SK-N-SH treated with all-trans-retinoic acid at 6 μM for 48 hours (cell line): ENCODE results near the gene PTPRD.

Experiments used
- GLIS3 ChIP-seq: fragments of 250-450 bp; sonication (Bioruptor Pico); IDR thresholded peaks from 2 replicates; pipeline ENCODE4 v1.5.0; 2020; ENCODE audit warnings: mild to moderate bottlenecking, moderate library complexity
- ISL1 ChIP-seq: fragments of 250-450 bp; sonication (Bioruptor Pico); IDR thresholded peaks from 2 replicates; pipeline ENCODE4 v2.1.2; 2022; ENCODE audit warnings: mild to moderate bottlenecking, moderate library complexity
- PPARA ChIP-seq: fragments of 250-450 bp; sonication (Bioruptor Pico); IDR thresholded peaks from 2 replicates; pipeline ENCODE4 v1.5.0; 2020; ENCODE audit warnings: mild to moderate bottlenecking, borderline replicate concordance
- RARB ChIP-seq: fragments of 250-450 bp; sonication (Bioruptor Pico); IDR thresholded peaks from 2 replicates; pipeline ENCODE4 v1.8.0; 2021; ENCODE audit warnings: mild to moderate bottlenecking, moderate library complexity
- TOX ChIP-seq: fragments of 250-450 bp; sonication (Bioruptor Pico); IDR thresholded peaks from 2 replicates; pipeline ENCODE4 v1.8.0; 2021; ENCODE audit warnings: mild to moderate bottlenecking, moderate library complexity, borderline replicate concordance
- ZNF565 ChIP-seq: fragments of 450-650 bp; formaldehyde crosslinking; conservative IDR thresholded peaks from 2 replicates; pipeline ENCODE4 v1.5.0; 2020; ENCODE audit warnings: low read depth, mild to moderate bottlenecking, moderate library complexity
- TF ChIP-seq, protein P1 (sequence below): fragments of 250-450 bp; sonication (Bioruptor Pico); IDR thresholded peaks from 2 replicates; pipeline ENCODE4 v1.5.0; 2020; ENCODE audit warnings: mild to moderate bottlenecking, moderate library complexity
- TF ChIP-seq, protein P2 (sequence below): fragments of 250-450 bp; sonication (Bioruptor Pico); IDR thresholded peaks from 2 replicates; pipeline ENCODE4 v1.8.0; 2020; ENCODE audit warnings: mild to moderate bottlenecking, moderate library complexity, borderline replicate concordance

DNA sequence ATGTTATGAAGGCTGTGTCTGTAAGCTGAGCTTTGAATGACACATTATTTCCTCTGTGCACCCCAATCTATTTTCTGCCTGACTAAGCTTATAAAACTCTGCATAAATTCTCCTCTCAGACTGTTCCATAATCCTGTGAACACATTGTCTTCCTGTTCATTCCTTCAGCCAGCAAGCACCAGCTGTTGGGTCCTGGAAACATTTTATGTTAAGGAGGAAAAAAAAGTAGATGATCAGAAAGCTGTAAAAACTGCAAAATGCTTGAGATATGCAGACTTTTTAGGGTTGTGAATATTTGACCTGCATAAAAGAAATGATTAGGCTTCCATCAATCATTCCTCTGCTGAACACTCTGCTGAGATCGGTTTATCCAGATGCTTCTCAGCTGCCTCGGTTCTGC lies 1567.2 kb downstream of the PTPRD start:
- TF ChIP-seq ZNF565 (CRISPR knock-in tag) = no peak
- TF ChIP-seq, protein P1, sequence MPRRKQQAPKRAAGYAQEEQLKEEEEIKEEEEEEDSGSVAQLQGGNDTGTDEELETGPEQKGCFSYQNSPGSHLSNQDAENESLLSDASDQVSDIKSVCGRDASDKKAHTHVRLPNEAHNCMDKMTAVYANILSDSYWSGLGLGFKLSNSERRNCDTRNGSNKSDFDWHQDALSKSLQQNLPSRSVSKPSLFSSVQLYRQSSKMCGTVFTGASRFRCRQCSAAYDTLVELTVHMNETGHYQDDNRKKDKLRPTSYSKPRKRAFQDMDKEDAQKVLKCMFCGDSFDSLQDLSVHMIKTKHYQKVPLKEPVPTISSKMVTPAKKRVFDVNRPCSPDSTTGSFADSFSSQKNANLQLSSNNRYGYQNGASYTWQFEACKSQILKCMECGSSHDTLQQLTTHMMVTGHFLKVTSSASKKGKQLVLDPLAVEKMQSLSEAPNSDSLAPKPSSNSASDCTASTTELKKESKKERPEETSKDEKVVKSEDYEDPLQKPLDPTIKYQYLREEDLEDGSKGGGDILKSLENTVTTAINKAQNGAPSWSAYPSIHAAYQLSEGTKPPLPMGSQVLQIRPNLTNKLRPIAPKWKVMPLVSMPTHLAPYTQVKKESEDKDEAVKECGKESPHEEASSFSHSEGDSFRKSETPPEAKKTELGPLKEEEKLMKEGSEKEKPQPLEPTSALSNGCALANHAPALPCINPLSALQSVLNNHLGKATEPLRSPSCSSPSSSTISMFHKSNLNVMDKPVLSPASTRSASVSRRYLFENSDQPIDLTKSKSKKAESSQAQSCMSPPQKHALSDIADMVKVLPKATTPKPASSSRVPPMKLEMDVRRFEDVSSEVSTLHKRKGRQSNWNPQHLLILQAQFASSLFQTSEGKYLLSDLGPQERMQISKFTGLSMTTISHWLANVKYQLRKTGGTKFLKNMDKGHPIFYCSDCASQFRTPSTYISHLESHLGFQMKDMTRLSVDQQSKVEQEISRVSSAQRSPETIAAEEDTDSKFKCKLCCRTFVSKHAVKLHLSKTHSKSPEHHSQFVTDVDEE (CRISPR knock-in tag) = no peak
- TF ChIP-seq, protein P2, sequence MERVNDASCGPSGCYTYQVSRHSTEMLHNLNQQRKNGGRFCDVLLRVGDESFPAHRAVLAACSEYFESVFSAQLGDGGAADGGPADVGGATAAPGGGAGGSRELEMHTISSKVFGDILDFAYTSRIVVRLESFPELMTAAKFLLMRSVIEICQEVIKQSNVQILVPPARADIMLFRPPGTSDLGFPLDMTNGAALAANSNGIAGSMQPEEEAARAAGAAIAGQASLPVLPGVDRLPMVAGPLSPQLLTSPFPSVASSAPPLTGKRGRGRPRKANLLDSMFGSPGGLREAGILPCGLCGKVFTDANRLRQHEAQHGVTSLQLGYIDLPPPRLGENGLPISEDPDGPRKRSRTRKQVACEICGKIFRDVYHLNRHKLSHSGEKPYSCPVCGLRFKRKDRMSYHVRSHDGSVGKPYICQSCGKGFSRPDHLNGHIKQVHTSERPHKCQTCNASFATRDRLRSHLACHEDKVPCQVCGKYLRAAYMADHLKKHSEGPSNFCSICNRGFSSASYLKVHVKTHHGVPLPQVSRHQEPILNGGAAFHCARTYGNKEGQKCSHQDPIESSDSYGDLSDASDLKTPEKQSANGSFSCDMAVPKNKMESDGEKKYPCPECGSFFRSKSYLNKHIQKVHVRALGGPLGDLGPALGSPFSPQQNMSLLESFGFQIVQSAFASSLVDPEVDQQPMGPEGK (CRISPR knock-in tag) = no peak
- TF ChIP-seq GLIS3 (CRISPR knock-in tag) = no peak
- no peak for TF ChIP-seq RARB
- no peak for TF ChIP-seq TOX (CRISPR knock-in tag)
- no peak for TF ChIP-seq ISL1 (CRISPR knock-in tag)
- no peak for TF ChIP-seq PPARA (CRISPR knock-in tag)
